HG03196 (cell line): ENCODE measurements around the gene TNNT2.

Experiments used
- ATAC-seq: cut with Tn5 transposase; IDR thresholded peaks from one replicate; pipeline ENCODE4 v1.9.1; 2021; ENCODE audit not compliant: unreplicated experiment

Gene TNNT2

GRCh38 chr1:201379733-201380242 is 2.3 kb upstream of the TNNT2 start:
- no peak for ATAC-seq

GRCh38 chr1:201378804-201379203 is 1.3 kb upstream of the TNNT2 start:
- ATAC-seq: no peak

- ATAC-seq: no peak
These were observed 761 bp downstream of the TNNT2 start for GRCh38 chr1:201376464-201377374.

GRCh38 chr1:201376107-201376463 is 1.4 kb downstream of the TNNT2 start:
- ATAC-seq: no peak

- no peak for ATAC-seq
These were observed 2.3 kb downstream of the TNNT2 start for GRCh38 chr1:201375169-201375568.

- no peak for ATAC-seq
These were observed 3.1 kb downstream of the TNNT2 start for GRCh38 chr1:201374364-201374763.

- no peak for ATAC-seq
These were observed 5.7 kb downstream of the TNNT2 start for GRCh38 chr1:201371792-201372191.

GRCh38 chr1:201371276-201371675 is 6.2 kb downstream of the TNNT2 start:
- no peak for ATAC-seq

GRCh38 chr1:201370500-201370899 is 7.0 kb downstream of the TNNT2 start:
- ATAC-seq: no peak

GRCh38 chr1:201369209-201369608 is 8.3 kb downstream of the TNNT2 start:
- no peak for ATAC-seq

GRCh38 chr1:201366696-201367095 is 10.8 kb downstream of the TNNT2 start:
- ATAC-seq: no peak

GRCh38 chr1:201365251-201365650 is 12.2 kb downstream of the TNNT2 start:
- ATAC-seq: no peak

- ATAC-seq: no peak
These were observed 12.7 kb downstream of the TNNT2 start for GRCh38 chr1:201364808-201365105.

- no peak for ATAC-seq
These were observed 14.0 kb downstream of the TNNT2 start for GRCh38 chr1:201363467-201363866.

GRCh38 chr1:201362906-201363305 is 14.6 kb downstream of the TNNT2 start:
- ATAC-seq: no peak

GRCh38 chr1:201361652-201362504 is 15.6 kb downstream of the TNNT2 start:
- no peak for ATAC-seq

GRCh38 chr1:201360901-201361651 is 16.4 kb downstream of the TNNT2 start:
- no peak for ATAC-seq

GRCh38 chr1:201360486-201360885 is 17.0 kb downstream of the TNNT2 start:
- ATAC-seq: no peak

- ATAC-seq: no peak
These were observed 17.6 kb downstream of the TNNT2 start for GRCh38 chr1:201359873-201360210.

- ATAC-seq: no peak
These were observed 18.2 kb downstream of the TNNT2 start for GRCh38 chr1:201359031-201359872.
